ENCODE results near the gene UQCRH. TPM values are rescaled to one million over a fixed set of nuclear protein-coding genes. Genes with fewer than 3 reads are reported as not detected.
"Not testable (repeated sequence)": the region's sequence is repeated elsewhere in the genome, so short reads cannot be mapped to it uniquely, and the experiment has no call there.

The UQCRH gene
- total RNA-seq, 1 donor from 2014 or later = 762 TPM

- H3K27me3 ChIP-seq (ENCODE audit: control insufficient read depth, insufficient read depth, low read length) = no peaks in the 10 kb centered on the region
- H3K4me3 ChIP-seq (ENCODE audit: low read depth, low read length) = no peak overlapping the region
- FAIRE-seq (no peak), DNase-seq (ENCODE audit: low read depth) (no peak)
- peaks cover 20% of the 10 kb centered on the region for H3K36me3 ChIP-seq (ENCODE audit: control insufficient read depth, insufficient read depth, low read length)
- TF ChIP-seq CTCF (IDR thresholded peaks at IDR 0.05; ENCODE audit: insufficient read depth, low read length, severe bottlenecking) = no peak
Measured at GRCh38 chr1:46363121-46363520, 59.6 kb downstream of the UQCRH start.

- FAIRE-seq (no peak), DNase-seq (ENCODE audit: low read depth) (no peak)
- Histone ChIP-seq H3K36me3 (ENCODE audit: control insufficient read depth, insufficient read depth, low read length) (peaks cover 22% of the 10 kb centered on the region), H3K4me3 (ENCODE audit: low read depth, low read length) (no peak overlapping the region), H3K27me3 (ENCODE audit: control insufficient read depth, insufficient read depth, low read length) (no peaks in the 10 kb centered on the region)
- TF ChIP-seq CTCF (IDR thresholded peaks at IDR 0.05; ENCODE audit: insufficient read depth, low read length, severe bottlenecking) = no peak
Measured at GRCh38 chr1:46364612-46365011, 61.1 kb downstream of the UQCRH start.

GRCh38 chr1:46365796-46366195 lies 62.3 kb downstream of the UQCRH start:
- DNase-seq (ENCODE audit: low read depth); H3K27me3 ChIP-seq (ENCODE audit: control insufficient read depth, insufficient read depth, low read length); FAIRE-seq; H3K4me3 ChIP-seq (ENCODE audit: low read depth, low read length): not testable (repeated sequence)
- H3K36me3 ChIP-seq (ENCODE audit: control insufficient read depth, insufficient read depth, low read length) = peaks cover 21% of the 10 kb centered on the region

Other genes with a start within 250 kb of the UQCRH start
- gene PIK3R3, start 171.1 kb upstream of the UQCRH start, total RNA-seq = 1.8 and 4.0 TPM in 2 replicates
- 42.1 and 49.4 TPM in 2 replicates for gene TSPAN1, start 128.6 kb upstream of the UQCRH start, total RNA-seq
- gene P3R3URF, start 127.2 kb upstream of the UQCRH start, total RNA-seq = not detected in 2 replicates
- 48.1 and 54.8 TPM in 2 replicates for gene POMGNT1, start 105.3 kb upstream of the UQCRH start, total RNA-seq
- 4.5 and 5.5 TPM in 2 replicates for gene LURAP1, start 100.4 kb upstream of the UQCRH start, total RNA-seq
- gene RAD54L, start 55.9 kb upstream of the UQCRH start, total RNA-seq = 0.13 and 0.26 TPM in 2 replicates
- 53.7 and 71.6 TPM in 2 replicates for gene LRRC41, start 82 bp upstream of the UQCRH start, total RNA-seq
- gene NSUN4, start 37.1 kb downstream of the UQCRH start, total RNA-seq = 9.0 and 12.0 TPM in 2 replicates
- 10.2 and 10.5 TPM in 2 replicates for gene FAAH, start 90.6 kb downstream of the UQCRH start, total RNA-seq
- not detected in 2 replicates for gene DMBX1, start 186.1 kb downstream of the UQCRH start, total RNA-seq
- gene KNCN, start 247.9 kb downstream of the UQCRH start, total RNA-seq = not detected in 2 replicates